HG02610 (cell line): ENCODE measurements around the gene CUL4B.
"Not testable (repeated sequence)": the region's sequence is repeated elsewhere in the genome, so short reads cannot be mapped to it uniquely, and the experiment has no call there.

Experiments used
- ATAC-seq: cut with Tn5 transposase; IDR thresholded peaks from one replicate; pipeline ENCODE4 v1.9.1; 2021; ENCODE audit warnings: mild to moderate bottlenecking, moderate library complexity; ENCODE audit not compliant: unreplicated experiment

The CUL4B gene

GRCh38 chrX:120560842-120561633 is at the start of gene CUL4B:
Gene CUL4B (minus strand): TSS chrX:120560962. CDS start chrX:120560638, 324 bp downstream.
- peak; percentile 83 for ATAC-seq

GRCh38 chrX:120604361-120604782 is 43.6 kb upstream of the CUL4B start:
- ATAC-seq: peak; percentile 70

GRCh38 chrX:120603707-120604360 is 43.1 kb upstream of the CUL4B start, which contains the start of gene MCTS1:
Gene MCTS1 (plus strand): TSS chrX:120604101. CDS start chrX:120604237, 136 bp downstream.
- ATAC-seq: peak; percentile 97

GRCh38 chrX:120585702-120586101 is 24.9 kb upstream of the CUL4B start:
- ATAC-seq: no peak

- no peak for ATAC-seq
Observed at GRCh38 chrX:120575379-120576114, 14.8 kb upstream of the CUL4B start.

GRCh38 chrX:120573806-120574205 is 13.0 kb upstream of the CUL4B start:
- not testable (repeated sequence) for ATAC-seq

- ATAC-seq: no peak
Observed at GRCh38 chrX:120570011-120570600, 9.3 kb upstream of the CUL4B start.

GRCh38 chrX:120568609-120569008 is 7.8 kb upstream of the CUL4B start:
- ATAC-seq: no peak

GRCh38 chrX:120568035-120568434 is 7.3 kb upstream of the CUL4B start:
- ATAC-seq: no peak

GRCh38 chrX:120566817-120567216 is 6.1 kb upstream of the CUL4B start:
- no peak for ATAC-seq

GRCh38 chrX:120564925-120565324 is 4.2 kb upstream of the CUL4B start:
- no peak for ATAC-seq

- no peak for ATAC-seq
Observed at GRCh38 chrX:120562569-120562926, 1.8 kb upstream of the CUL4B start.

GRCh38 chrX:120561634-120562568 is 1.1 kb upstream of the CUL4B start:
- no peak for ATAC-seq

- ATAC-seq: peak; percentile 29
Observed at GRCh38 chrX:120560405-120560841, 339 bp downstream of the CUL4B start.

- ATAC-seq: no peak
Observed at GRCh38 chrX:120559804-120560203, 958 bp downstream of the CUL4B start.

GRCh38 chrX:120556251-120556650 is 4.5 kb downstream of the CUL4B start:
- ATAC-seq: no peak

GRCh38 chrX:120549483-120550452 is 11.0 kb downstream of the CUL4B start:
- ATAC-seq: no peak

- no peak for ATAC-seq
Observed at GRCh38 chrX:120536061-120536460, 24.7 kb downstream of the CUL4B start.
